CD14-positive monocyte (primary cell): Measurements from ENCODE around the gene PKP4. TPM values are rescaled to one million over a fixed set of nuclear protein-coding genes. Genes with fewer than 3 reads are reported as not detected.

Experiments
- DNase-seq, 3 donors: peaks; one replicate each; pipeline ENCODE4 v3.0.0-alpha.2; 2011 to 2022
- H2AFZ ChIP-seq: 2 replicates; pipeline ENCODE4 v1.6.0; 2012; ENCODE audit warnings: mild to moderate bottlenecking, low read depth, low read length, inconsistent platforms; ENCODE audit not compliant: insufficient read depth, poor library complexity, severe bottlenecking
- H3K27ac ChIP-seq, 2 donors: 1 replicate in 1 of 2; 2 replicates in 1 of 2; pipeline ENCODE4 v1.5.1; 2012 to 2013; ENCODE audit warnings: low read length in 2 of 2, control low read depth in 1 of 2, inconsistent platforms in 1 of 2, low read depth in 1 of 2, mild to moderate bottlenecking in 1 of 2
- H3K27me3 ChIP-seq, 2 donors: one replicate each; pipeline versions ENCODE4 v1.6.0 to v1.6.1; 2011 to 2013; ENCODE audit warnings: low read length in 2 of 2; ENCODE audit not compliant: control insufficient read depth in 2 of 2, insufficient read depth in 2 of 2
- H3K36me3 ChIP-seq, 2 donors: replicated peaks in 1 of 2; 1 replicate in 1 of 2; 2 replicates in 1 of 2; pipeline versions ENCODE4 v1.5.1 to v1.6.1; 2012 to 2013; ENCODE audit warnings: low read length in 2 of 2, control low read depth in 1 of 2, inconsistent platforms in 1 of 2, mild to moderate bottlenecking in 1 of 2; ENCODE audit not compliant: insufficient read depth in 2 of 2, control insufficient read depth in 1 of 2
- H3K4me1 ChIP-seq, 2 donors: 1 replicate in 1 of 2; 2 replicates in 1 of 2; pipeline versions ENCODE4 v1.5.1 to v1.6.1; 2012 to 2013; ENCODE audit warnings: low read length in 2 of 2, control low read depth in 1 of 2, inconsistent platforms in 1 of 2, mild to moderate bottlenecking in 1 of 2, moderate library complexity in 1 of 2; ENCODE audit not compliant: insufficient read depth in 2 of 2, control insufficient read depth in 1 of 2
- H3K4me2 ChIP-seq: replicated peaks from 2 replicates; pipeline ENCODE3; 2012; ENCODE audit warnings: low read length, moderate library complexity, mild to moderate bottlenecking; ENCODE audit not compliant: poor library complexity, severe bottlenecking; ENCODE audit errors: extremely low read depth
- H3K4me3 ChIP-seq, 3 experiments: fragments of 200-600 bp in 1 of 3; sonication (generic) in 1 of 3; replicated peaks in 1 of 3; 1 replicate in 2 of 3; 2 replicates in 1 of 3; pipeline ENCODE4 v1.5.1; 2011 to 2013; ENCODE audit warnings: low read length in 3 of 3, mild to moderate bottlenecking in 3 of 3, control low read depth in 2 of 3, low read depth in 2 of 3, inconsistent platforms in 1 of 3, moderate library complexity in 1 of 3
- H3K79me2 ChIP-seq: 2 replicates; pipeline ENCODE4 v1.6.0; 2012; ENCODE audit warnings: mild to moderate bottlenecking, control low read depth, inconsistent platforms, low read length, moderate library complexity; ENCODE audit not compliant: insufficient read depth
- H3K9ac ChIP-seq: 2 replicates; pipeline ENCODE4 v1.6.0; 2017; ENCODE audit warnings: low read length, mild to moderate bottlenecking; ENCODE audit not compliant: insufficient read depth, poor library complexity, severe bottlenecking
- H3K9me3 ChIP-seq, 2 donors: replicated peaks in 1 of 2; 1 replicate in 1 of 2; 2 replicates in 1 of 2; pipeline versions ENCODE4 v1.5.1 to v1.6.1; 2012 to 2013; ENCODE audit warnings: low read length in 2 of 2, control low read depth in 1 of 2; ENCODE audit not compliant: control insufficient read depth in 1 of 2, insufficient read depth in 1 of 2
- H4K20me1 ChIP-seq: 2 replicates; pipeline ENCODE4 v1.6.0; 2012; ENCODE audit warnings: mild to moderate bottlenecking, low read length, control low read depth, moderate library complexity; ENCODE audit not compliant: insufficient read depth
- H3K27ac Mint-ChIP-seq, 7 donors: one replicate each; pipeline ENCODE4 v1.8.0; 2020; ENCODE audit warnings: mild to moderate bottlenecking in 7 of 7, mixed read lengths in 7 of 7, moderate library complexity in 6 of 7, inconsistent platforms in 2 of 7
- H3K27me3 Mint-ChIP-seq, 3 donors: one replicate each; pipeline ENCODE4 v1.8.0; 2021 to 2022; ENCODE audit warnings: low read depth in 3 of 3, mild to moderate bottlenecking in 3 of 3, mixed read lengths in 3 of 3, moderate library complexity in 3 of 3, inconsistent platforms in 1 of 3
- H3K36me3 Mint-ChIP-seq, 2 donors: one replicate each; pipeline ENCODE4 v1.8.0; 2020; ENCODE audit warnings: mixed read lengths in 2 of 2, inconsistent platforms in 1 of 2, mild to moderate bottlenecking in 1 of 2
- H3K4me1 Mint-ChIP-seq: one replicate; pipeline ENCODE4 v1.8.0; 2020; ENCODE audit warnings: mild to moderate bottlenecking, mixed read lengths
- H3K4me3 Mint-ChIP-seq, 2 donors: one replicate each; pipeline ENCODE4 v1.8.0; 2020; ENCODE audit warnings: mild to moderate bottlenecking in 2 of 2, mixed read lengths in 2 of 2, moderate library complexity in 1 of 2
- H3K9me3 Mint-ChIP-seq, 7 donors: one replicate each; pipeline ENCODE4 v1.8.0; 2020 to 2022; ENCODE audit warnings: mixed read lengths in 7 of 7, mild to moderate bottlenecking in 6 of 7, moderate library complexity in 6 of 7, inconsistent platforms in 2 of 7
- WGBS: methylation state at CpG from one replicate; pipeline ENCODE4 v1.1.5; 2013; ENCODE audit warnings: missing lambda C conversion rate; ENCODE audit not compliant: insufficient coverage; 5-methylcytosine and 5-hydroxymethylcytosine counted together
- intact Hi-C, 2 donors: fragments of 100-400 bp; cut with micrococcal nuclease; formaldehyde crosslinking; loops; one replicate each; pipeline versions ENCODE4 v1.15.0 to v1.15.1; 2023
- polyA plus RNA-seq, 3 donors: library from polyadenylated mRNA; depleted of rRNA in 1 of 3; unstranded in 2 of 3; stranded (reverse) in 1 of 3; fragments of 300-500 nt in 2 of 3; fragments of >200 nt in 1 of 3; fragmentation: Illumina TruSeq in 2 of 3; gene quantifications; 1 replicate in 2 of 3; 2 replicates in 1 of 3; pipeline ENCODE4 v1.2.3, GENCODE V29; 2012 to 2021
- TF ChIP-seq, protein P1 (sequence below): fragments of 200-600 bp; IDR thresholded peaks from one replicate; pipeline ENCODE4 v1.8.0; 2022; ENCODE audit warnings: antibody characterized with exemption, mild to moderate bottlenecking

PKP4 gene
- polyA plus RNA-seq, 3 donors: 0.33 to 9.4 (median 0.73) TPM

GRCh38 chr2:158493458-158493857 lies 36.7 kb downstream of the PKP4 start:
- no peak overlapping the region for H3K4me3 ChIP-seq
- no peaks in the 10 kb centered on the region for H3K27me3 ChIP-seq
- no peaks in the 10 kb centered on the region for H3K9me3 ChIP-seq
- H3K9ac ChIP-seq: no peak overlapping the region
- H3K9me3 Mint-ChIP-seq: no peaks in the 10 kb centered on the region
- H3K27me3 Mint-ChIP-seq: no peaks in the 10 kb centered on the region
- H3K36me3 Mint-ChIP-seq: no peaks in the 10 kb centered on the region
- H3K4me3 Mint-ChIP-seq: no peak overlapping the region
- no peak for DNase-seq
- H3K79me2 ChIP-seq: peaks cover 24% of the 10 kb centered on the region
- 40% methylated on average over 2 of the region's 2 CpGs for WGBS
- intact Hi-C loops: no loop called here
- peaks cover 8% of the 10 kb centered on the region for H3K4me1 Mint-ChIP-seq
- no peaks in the 10 kb centered on the region for H4K20me1 ChIP-seq
- no peaks in the 10 kb centered on the region for H3K4me1 ChIP-seq
- no peak overlapping the region for H3K4me2 ChIP-seq
- no peaks in the 10 kb centered on the region for H3K36me3 ChIP-seq
- TF ChIP-seq, protein P1, sequence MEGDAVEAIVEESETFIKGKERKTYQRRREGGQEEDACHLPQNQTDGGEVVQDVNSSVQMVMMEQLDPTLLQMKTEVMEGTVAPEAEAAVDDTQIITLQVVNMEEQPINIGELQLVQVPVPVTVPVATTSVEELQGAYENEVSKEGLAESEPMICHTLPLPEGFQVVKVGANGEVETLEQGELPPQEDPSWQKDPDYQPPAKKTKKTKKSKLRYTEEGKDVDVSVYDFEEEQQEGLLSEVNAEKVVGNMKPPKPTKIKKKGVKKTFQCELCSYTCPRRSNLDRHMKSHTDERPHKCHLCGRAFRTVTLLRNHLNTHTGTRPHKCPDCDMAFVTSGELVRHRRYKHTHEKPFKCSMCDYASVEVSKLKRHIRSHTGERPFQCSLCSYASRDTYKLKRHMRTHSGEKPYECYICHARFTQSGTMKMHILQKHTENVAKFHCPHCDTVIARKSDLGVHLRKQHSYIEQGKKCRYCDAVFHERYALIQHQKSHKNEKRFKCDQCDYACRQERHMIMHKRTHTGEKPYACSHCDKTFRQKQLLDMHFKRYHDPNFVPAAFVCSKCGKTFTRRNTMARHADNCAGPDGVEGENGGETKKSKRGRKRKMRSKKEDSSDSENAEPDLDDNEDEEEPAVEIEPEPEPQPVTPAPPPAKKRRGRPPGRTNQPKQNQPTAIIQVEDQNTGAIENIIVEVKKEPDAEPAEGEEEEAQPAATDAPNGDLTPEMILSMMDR: no peak
- no peak overlapping the region for H2AFZ ChIP-seq
- no peak overlapping the region for H3K27ac ChIP-seq
- no peak overlapping the region for H3K27ac Mint-ChIP-seq

DNA sequence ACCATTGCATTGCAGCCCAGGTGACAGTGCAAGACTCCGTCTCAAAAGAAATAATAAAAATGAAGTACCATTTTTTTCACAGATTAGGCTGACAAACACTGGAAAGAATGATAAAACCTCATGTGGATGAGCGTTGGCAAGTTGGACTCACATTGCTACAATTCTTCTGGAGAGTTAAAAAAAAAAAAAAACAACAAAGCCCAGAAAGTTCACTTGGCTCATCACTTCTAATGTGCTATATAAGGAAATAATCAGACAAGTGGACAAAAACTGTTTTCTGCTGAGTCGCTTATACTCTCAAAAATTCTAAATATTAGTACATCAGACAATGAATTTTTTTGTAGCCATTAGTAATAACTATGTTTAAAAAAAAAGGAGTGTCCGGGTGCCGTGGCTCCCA lies 38.4 kb downstream of the PKP4 start:
- WGBS: 94% methylated on average over 2 of the region's 5 CpGs
- H2AFZ ChIP-seq: no peak overlapping the region
- H3K9me3 ChIP-seq: no peaks in the 10 kb centered on the region
- no peak overlapping the region for H3K27ac Mint-ChIP-seq
- H3K9ac ChIP-seq: no peak overlapping the region
- H3K27me3 ChIP-seq: no peaks in the 10 kb centered on the region
- H3K4me3 ChIP-seq: no peak overlapping the region
- TF ChIP-seq, protein P1: no peak
- no peak overlapping the region for H3K27ac ChIP-seq
- no peaks in the 10 kb centered on the region for H3K36me3 ChIP-seq
- H3K27me3 Mint-ChIP-seq: no peaks in the 10 kb centered on the region
- intact Hi-C loops: no loop called here
- H3K4me1 Mint-ChIP-seq: no peaks in the 10 kb centered on the region
- no peak overlapping the region for H3K4me2 ChIP-seq
- H3K4me3 Mint-ChIP-seq: no peak overlapping the region
- H3K36me3 Mint-ChIP-seq: peaks cover 0 to 1% of the 10 kb centered on the region in 2 donors
- no peak for DNase-seq
- peaks cover 18% of the 10 kb centered on the region for H3K79me2 ChIP-seq
- H3K9me3 Mint-ChIP-seq: no peaks in the 10 kb centered on the region
- H4K20me1 ChIP-seq: no peaks in the 10 kb centered on the region
- no peaks in the 10 kb centered on the region for H3K4me1 ChIP-seq
